NCI-H2196 (cell line): Measurements from ENCODE around the gene TP63.
"Not testable (repeated sequence)": the region's sequence is repeated elsewhere in the genome, so short reads cannot be mapped to it uniquely, and the experiment has no call there.

Experiments
- DNase-seq: peaks from one replicate; lab custom pipeline; 2025; ENCODE audit not compliant: unreplicated experiment; lab: John Stamatoyannopoulos, UW

TP63 gene

DNA sequence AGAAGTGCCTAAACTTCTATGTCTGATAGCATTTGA, at the start of gene TP63:
Gene TP63, plus strand, starts transcription at position 17 of the 36 bp plus-strand sequence. CDS start 127 bp downstream, outside the sequence.
- no peak for DNase-seq

DNA sequence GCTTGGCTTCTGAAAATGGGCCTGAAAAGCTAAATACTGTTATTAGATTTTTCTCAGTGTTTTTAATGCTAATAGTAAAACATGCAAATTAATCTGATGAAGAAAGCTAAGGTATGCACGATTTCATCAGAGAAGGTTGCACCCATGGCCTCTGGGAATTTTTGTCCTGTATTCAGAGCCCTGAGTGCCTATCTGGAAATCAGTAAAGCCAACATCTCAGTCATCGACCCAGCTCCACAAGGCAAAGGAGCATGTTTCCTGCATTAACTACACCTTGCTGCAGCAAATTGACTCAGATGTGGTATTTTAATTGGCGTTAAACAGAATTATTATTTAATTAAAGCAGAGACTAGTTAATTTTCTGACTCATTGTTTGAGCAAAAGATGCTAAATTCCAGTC, 49.0 kb upstream of the TP63 start:
- DNase-seq = no peak

DNA sequence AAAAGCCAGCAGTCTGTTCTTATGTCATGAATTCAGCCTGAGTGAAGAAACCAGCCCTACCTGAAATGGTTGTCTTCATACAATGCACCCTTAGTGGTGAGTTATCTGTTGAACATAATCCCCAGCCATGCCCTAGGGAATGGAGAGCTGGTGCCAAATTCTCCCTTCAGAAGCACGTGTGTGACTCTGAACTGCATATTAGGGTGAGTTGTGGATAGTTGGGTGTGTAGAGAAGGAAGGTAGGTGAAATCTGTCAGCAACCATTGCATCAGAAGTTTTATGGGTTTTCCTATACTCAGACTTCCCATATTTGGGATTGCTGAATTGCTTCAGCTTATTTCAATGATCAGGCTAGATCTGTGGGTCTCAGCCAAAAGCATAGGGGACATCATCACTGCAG, 46.5 kb upstream of the TP63 start:
- DNase-seq = no peak

DNA sequence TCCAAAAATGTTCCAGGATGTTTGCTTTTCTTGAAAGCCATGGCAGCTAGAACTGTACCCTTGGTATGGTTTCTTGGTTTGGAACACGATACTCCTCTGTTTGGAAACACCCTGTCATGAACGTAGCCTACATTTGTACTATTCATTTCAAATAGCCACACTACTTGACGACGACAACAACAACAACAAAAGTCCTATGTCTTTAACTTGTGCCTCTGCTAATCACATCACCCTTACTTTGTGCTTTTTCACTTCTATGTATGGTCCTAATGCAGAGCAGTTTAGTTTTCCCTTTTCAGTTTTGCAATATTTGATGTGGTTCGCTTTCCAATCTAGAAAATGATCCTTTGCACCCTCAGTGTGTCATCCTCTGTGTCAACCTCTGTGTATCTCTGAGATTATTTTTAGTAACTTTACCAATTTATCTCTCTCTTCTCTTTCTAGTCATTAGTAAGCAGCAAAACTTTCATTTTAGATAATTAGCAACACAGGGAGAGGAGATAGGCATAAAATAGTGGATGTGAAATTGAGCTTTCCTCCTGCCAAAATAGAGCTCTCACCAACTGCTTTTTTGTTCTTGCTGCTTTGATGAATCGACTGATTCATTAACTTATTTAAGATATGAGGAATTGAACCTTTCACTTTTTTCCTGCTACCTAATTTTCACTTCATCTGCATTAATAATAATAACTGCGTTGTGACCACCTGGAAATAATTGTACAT, 44.1 kb upstream of the TP63 start:
- DNase-seq = no peak

DNA sequence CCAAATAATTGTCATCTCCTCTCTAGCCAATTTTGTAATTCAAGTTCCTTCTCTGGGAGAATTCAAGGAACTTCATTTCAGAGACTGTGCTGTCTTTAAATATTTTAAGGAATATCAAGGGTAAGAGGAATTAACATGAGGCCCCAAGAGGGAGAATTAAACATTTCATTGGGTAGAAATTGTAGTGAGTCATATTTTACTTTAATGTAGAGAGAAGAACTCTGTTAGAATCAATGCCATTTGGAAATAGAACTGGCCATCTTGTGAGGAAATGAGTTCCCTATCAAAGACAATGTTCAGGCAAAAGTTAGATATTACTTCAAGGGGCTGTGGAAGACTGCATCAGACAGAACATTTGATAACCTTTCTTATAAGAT, 43.5 kb upstream of the TP63 start:
- no peak for DNase-seq

DNA sequence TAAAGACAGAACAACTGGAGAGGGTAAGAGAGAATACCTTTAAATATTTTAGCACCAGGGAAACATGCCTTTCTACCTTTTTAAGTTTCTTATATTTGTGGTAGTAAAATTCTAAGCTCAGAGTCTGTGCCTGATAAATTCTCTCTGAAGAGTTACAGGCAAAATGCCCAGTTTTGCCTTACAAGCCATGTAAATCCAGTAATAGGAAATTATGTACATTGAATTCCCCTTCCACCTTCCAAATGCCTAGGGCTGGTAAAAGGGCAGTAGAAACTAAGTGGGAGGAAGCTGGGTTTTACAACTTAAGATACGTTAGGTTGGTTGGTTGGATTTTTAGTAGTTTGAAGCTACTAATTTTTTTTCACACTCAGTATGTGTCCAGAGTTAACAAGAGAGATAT, 43.1 kb upstream of the TP63 start:
- no peak for DNase-seq

DNA sequence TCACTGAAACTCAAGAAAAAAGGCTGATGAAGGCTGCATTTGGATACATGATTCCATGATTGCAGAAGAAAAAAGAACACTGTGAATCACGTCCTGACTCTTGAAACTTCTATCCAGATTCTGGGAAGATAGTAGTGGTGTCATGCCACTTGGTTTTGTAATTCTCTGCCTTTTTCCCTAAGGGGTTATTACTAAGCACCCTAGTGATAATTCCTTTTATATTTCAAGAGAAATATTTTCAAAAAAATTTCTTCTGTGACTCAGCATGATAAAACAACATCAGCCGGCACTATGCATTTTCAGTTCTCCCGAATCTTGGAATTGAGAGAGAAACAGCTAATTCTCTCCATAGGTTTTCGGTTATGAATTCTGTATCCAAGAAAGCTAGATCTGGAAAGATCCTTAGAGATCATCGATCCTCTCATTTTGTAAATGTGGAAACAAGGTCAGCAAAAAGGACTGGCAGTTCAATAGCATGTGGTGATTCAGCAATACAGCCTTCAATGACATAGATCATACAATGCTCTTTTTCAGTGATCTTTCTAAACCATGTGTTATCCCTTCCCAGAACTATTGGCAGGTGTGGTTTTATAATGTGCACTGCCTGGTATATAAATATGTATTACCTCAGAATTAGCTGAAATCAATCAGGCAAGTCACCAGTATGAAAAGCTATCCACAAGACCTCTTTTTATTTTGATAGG, 42.6 kb upstream of the TP63 start:
- no peak for DNase-seq

DNA sequence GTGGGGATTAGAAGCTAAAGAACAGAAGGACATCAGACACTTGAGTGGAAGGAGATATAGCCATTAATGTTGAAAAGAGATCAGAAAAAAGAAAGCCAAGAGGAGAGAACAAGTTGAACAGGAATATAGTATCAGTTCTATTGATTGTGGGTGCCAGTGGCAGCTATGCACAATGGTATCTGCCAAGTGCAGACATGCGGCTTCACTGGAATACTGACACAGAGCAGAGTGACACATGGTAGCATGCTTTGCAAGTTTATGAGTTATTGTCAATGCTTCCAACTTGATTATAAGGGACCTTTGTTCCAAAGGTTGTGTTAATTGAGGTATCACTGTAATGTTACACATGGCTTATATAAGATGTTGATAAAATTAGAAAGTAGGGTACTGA, 42.0 kb upstream of the TP63 start:
- DNase-seq = no peak

DNA sequence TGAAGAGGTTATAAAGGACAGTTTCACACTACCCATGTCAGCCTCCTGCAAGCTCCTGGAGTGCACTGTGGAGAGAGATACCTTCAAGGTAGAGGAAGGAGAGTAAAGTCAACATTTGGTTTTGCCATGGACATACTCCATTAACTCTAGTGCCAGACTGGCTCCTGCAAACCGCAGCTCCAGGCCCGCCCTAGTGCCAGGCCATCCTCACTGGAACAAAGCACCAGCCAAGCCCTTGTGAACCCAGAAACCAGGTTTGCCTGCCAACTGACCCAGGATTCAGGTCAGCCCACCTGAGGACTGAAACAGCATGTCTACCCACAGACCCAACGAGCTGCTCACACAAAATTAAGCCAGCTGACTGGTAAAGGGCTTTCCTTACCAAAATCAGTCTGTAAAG, 41.0 kb upstream of the TP63 start:
- DNase-seq = peak; percentile 23

DNA sequence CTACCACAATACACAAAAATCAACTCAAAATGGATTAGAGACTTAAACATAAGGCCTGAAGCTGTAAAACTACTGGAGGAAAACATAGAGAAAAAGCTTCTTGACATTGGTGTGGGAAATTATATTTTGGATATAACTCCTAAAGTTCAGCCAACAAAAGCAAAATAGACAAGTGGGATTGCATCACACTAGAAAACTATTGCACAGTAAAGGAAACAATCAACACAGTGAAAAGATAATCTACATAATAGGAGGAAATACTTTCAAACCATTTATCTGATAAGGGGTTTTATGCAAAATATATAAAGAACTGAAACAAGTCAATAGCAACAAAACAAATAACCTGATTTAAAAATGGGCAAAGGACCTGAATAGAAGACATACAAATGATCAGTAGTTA, 37.6 kb upstream of the TP63 start:
- no peak for DNase-seq

DNA sequence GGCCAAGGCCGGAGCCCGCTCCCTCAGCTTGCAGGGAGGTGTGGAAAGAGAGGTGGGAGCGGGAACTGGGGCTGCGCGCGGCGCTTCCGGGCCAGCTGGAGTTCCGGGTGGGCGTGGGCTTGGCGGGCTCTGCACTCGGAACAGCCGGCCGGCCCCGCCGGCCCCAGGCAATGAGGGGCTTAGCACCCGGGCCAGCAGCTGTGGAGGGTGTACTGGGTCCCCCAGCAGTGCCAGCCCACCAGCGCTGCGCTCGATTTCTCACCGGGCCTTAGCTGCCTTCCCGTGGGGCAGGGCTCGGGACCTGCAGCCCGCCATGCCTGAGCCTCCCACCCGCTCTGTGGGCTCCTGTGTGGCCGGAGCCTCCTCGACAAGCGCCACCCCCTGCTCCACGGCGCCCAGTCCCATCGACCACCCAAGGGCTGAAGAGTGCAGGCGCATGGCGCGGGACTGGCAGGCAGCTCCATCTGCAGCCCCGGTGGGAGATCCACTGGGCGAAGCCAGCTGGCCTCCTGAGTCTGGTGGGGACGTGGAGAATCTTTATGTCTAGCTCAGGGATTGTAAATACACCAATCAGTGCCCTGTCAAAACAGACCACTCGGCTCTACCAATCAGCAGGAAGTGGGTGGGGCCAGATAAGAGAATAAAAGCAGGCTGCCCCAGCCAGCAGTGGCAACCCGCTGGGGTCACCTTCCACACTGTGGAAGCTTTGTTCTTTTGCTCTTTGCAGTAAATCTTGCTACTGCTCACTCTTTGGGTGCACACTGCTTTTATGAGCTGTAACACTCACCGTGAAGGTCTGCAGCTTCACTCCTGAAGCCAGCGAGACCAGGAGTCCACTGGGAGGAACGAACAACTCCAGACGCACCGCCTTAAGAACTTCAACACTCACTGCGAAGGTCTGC, 34.9 kb upstream of the TP63 start:
- DNase-seq = not testable (repeated sequence)

DNA sequence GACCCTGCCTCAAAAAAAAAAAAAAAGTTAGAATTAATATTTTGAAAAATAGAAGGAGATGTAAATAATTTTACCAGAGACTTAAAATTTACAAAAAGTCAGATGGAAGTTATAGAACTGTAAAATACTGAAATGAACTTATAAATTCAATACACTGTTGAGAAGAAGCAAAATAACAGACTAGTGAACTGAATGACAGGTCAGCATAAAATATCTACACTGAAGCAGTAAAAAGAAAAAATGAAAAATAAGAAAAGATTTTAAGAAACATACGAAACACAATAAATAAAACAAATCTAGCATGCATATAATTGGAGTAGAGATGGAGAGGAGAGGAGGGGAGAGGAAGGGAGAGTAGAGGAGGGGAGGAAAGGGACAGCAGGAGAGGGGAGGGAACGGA, 33.3 kb upstream of the TP63 start:
- DNase-seq = no peak

DNA sequence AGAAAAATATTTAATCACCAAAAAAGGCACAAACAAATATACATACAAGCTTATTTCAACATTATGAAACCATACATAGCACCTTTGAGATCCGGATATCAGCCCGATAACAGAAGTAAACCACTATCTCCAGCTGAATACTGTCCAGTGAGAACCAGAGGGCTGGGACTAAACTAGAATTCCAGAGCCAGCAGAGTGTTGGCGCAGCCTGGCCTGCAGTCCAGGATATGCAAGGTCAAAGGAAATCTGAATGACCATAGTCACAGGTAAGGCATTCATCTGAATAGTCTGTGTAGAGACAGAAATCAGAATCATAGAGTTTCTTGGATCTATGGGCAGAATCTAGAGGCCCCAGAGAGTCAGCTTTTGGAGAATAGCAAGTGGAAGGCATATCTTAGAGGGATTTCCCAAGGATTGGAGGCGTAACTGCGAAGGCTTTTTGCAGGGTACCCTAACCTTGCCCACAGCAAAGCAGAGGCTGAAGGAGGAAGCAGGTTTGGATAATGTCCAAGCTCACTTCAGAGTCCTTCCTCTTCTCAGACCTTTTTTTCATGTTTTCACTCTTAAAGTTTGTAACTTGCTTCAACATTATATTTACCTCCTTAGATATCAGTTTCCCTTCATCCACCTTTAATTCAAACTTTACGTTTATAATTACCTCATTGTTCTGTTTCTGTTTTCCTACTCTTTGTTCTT, 32.5 kb upstream of the TP63 start:
- DNase-seq = no peak

DNA sequence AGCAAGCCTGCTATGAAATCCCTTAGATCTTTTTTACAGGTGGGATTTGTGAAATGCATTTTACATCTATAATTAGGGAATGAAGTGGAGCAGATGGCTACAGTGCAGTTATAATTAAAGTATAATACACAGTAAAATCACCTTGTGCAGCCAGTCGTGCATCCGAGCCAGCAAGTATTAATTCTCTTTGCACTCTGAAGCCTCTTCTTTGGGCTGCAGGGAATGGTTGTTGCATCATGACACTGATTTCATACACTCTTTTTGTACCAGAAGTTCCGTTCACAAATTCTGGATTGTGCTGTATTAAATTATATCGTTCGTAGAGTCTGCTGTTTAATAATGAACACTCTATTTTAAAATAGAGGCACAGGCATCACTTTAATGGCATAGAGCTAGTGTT, 28.7 kb upstream of the TP63 start:
- no peak for DNase-seq

DNA sequence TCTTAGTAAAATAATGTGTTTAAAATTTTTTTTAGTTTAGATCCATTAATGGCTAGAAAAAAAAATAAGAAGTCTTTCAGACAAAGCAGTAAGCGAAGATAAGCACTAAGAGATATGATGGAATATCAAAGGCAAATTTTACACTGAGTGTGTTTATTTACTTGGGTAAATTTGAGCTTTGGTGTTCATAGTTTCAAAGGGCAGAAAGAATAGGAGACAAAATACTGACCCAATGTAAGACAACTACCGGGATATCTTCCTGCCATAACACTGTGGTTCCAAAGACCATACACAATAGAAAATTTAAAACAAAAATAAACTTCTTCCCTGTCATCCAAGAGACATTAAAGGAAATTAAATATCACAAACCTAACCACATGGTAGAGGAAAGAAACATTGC, 25.5 kb upstream of the TP63 start:
- DNase-seq = no peak

DNA sequence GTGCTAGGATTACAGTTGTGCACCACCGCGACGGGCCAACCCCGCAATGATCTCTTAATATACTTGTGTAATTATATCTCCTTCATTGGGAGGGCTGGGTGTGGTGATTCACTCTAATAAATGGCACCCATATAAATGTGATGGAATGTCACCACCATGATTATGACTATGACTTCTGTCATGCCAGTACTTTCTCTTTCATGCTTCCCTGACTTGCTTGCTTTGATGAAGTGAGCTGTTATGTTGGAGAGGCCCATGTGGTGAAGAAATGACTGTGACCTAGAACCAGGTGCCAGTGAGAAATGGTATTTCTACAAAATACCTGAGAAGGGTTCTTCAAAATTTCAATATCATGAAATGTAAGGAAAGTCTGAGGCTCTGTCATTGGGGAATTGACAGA, 24.4 kb upstream of the TP63 start:
- DNase-seq = no peak

DNA sequence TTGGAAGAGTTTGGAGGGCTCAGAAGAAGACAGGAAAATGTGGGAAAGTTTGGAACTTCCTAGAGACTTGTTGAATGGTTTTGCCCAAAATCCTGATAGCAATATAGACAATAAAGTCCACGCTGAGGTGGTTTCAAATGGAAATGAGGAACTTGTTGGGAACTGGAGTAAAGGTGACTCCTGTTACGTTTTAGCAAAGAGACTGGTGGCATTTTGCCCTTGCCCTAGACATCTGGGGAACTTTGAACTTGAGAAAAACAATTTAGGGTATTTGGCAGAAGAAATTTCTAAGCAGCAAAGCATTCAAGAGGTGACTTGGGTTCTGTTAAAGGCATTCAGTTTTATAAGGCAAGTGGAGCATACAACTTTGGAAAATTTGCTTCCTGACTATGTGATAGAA, 18.5 kb upstream of the TP63 start:
- not testable (repeated sequence) for DNase-seq

DNA sequence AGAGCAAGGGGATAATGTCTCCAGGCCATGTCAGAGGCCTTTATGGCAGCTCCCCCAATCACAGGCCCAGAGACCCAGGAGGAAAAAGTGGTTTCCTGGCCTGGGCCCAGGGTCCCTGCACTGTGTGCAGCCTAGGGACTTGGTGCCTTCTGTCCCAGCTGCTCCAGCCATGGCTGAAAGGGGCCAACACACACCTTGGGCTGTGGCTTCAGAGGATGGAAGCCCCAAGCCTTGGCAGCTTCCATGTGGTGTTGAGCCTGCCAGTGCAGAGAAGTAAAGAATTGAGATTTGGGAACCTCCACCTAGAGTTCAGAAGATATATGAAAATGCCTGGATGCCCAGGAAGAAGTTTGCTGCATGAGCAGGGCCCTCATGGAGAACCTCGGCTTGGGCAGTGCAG, 18.1 kb upstream of the TP63 start:
- no peak for DNase-seq

DNA sequence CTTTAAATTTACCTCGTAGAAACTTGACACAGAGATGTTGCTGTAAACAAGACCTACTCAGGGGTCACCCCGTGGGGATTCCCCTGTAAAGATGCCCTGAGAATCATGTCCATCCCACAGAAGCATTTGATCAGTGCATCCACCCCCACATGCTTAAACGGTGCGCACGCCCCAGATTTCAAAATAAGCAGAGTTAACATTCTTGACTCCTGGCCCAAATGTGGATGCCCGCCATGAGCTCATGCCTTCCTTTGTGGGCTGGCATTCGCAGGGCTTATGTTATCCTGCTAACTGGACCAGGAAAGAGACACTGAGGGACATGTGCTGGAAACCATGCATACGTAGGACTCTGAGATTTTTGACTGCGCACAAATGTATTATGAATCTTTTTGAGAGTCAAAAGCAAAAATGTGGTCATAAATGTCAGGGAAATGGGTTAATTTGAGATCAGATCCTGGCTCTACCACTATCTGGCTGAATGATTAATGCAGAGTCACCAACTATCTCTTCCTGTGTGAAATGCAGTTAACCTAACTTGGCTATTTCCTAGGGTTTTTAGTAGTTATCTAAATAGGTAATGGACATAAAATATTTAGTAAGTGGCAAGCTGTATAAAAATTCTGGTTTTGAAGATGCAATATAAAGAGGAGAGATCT, 9.1 kb upstream of the TP63 start:
- DNase-seq = no peak

DNA sequence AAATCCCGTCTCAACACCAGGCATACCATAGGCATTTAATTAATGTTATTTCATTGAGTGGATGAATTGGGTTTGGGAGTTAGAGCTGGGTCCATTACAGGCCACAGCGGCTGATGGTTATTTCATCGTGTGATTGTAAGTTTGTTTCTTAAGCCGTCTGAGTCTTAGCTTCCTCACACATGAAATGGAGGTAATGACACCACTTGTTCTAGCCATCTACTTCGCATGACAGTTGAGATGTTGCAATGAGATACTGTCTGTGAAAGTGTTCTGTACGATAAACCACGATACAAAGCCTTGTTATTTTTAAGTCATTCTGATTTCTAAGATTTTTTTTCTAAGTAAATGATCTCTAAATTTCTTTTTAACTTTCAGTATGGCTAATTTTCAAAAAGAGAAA, 8.6 kb upstream of the TP63 start:
- no peak for DNase-seq

DNA sequence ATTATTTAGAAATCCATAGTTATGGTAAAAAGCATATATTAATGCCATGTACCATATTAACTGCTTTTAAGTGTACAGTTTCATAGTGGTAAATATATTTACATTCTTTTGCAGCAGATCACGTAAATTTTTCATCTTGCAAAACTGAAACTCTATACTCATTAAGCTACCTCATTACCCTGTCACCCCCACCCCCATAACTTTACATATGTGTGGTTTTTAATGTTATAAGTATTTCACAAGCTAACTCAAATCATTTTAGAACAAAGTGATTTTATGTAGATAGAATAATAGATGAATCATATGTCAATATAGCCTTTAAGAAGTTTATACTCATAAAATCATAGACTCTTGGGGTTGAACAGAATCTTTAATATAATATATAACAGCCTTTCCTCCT, 7.1 kb upstream of the TP63 start:
- DNase-seq = no peak

DNA sequence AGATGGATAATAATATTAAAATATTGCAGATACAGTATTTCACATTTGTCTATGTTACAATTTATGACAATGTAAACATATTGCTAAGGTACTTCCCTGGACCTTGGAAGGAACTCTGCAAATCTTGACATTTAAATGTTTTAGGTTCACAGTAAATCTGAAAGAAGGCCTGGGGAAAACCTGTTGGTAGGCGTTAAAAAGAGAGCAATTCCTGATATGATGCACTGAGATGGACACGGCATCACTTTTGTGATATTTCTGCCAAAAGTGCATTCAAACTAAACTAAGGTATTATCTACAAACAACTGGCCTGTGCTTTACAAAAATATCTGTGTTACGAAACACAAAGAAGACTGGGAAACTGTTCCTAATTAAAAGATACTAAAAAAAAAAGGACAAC, 6.1 kb upstream of the TP63 start:
- no peak for DNase-seq
